Medulla oblongata (tissue), 1 donor: ENCODE results near the gene TRPV4.

Experiments used
- DNase-seq: peaks from one replicate; pipeline ENCODE4 v3.0.0-alpha.2; 2015; ENCODE audit errors: extremely low spot score

Gene TRPV4

GRCh38 chr12:109778684-109779083 lies 54.5 kb downstream of the TRPV4 start:
- DNase-seq, result no peak

GRCh38 chr12:109777544-109777943 lies 55.7 kb downstream of the TRPV4 start:
- DNase-seq, result no peak

GRCh38 chr12:109776624-109777023 lies 56.6 kb downstream of the TRPV4 start:
- DNase-seq, result no peak

DNA sequence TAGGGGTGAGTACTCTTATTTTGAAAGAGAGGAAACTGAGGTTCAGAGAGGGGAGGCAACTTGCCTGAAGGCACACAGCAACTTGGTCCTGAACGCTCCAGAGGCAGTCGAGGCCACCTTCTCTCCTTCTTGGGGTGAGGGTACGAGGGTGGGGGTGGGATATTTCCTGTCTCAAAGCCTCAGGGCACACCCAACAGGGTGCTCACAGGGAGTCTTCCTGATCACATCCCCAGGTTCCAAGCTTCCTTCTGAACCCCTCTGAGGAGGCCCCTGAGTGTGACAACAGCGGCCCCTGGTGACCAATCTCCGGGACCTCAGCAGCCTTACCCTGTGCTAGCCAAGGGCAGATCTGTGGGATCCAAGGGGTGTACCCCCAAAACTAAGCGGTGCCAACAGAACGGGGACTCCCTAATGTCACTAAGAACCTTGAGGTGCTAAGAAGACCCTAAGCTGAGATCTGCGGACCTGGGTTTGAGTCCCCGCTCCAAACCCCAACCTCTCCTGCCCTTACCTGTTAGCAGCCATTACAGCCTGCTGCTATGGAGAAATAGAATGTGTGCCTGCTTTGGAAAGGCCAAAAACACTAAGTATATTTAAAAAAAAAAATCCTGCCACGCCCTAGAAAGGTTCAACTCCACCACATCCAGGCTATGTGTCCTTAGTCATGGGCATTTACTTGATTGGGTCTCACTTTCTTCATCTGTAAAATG lies 57.9 kb downstream of the TRPV4 start:
- peak; percentile 83 for DNase-seq

GRCh38 chr12:109773384-109774011 lies 59.7 kb downstream of the TRPV4 start:
- DNase-seq, result peak; percentile 61

- peak; percentile 65 for DNase-seq
Measured at GRCh38 chr12:109772622-109773321, 60.4 kb downstream of the TRPV4 start.

- DNase-seq, result no peak
Measured at GRCh38 chr12:109771746-109772621, 61.2 kb downstream of the TRPV4 start.

- no peak for DNase-seq
Measured at GRCh38 chr12:109770861-109771670, 62.1 kb downstream of the TRPV4 start.

DNA sequence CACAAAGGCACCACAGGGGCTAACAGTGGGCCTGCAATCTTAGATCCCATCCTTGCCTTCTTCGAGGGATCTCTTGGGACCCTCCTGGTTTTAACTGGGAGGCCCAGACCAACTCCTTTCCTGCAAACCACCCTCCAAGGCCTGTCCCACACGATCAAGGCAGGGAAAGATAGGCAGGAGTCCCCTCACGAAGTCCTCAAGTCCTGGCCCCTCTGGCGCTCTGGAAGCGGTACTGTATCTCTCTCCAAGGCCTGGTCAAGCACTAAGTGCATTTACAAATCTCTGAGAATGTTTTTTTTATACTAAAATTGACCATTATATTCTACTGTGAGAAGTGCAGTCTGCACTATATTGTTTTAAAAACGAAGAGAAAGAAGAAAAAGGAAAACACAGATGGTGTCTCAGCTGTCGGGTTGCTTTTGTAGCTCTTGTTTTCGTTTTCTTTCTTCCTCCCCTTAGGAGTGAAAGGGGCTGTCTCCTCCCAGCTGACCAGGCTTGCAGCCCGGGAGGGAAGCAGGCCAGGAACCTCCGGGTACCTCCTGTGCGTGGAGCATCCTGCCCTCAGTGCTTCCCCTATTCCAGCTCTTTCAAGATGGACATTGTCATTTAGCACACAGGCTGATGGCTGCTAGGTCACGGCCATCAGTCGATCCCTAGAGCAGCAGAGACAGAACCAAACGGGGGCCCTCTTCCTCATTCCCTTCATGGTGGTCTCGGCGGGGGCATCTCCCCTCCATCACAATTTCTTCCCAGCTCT lies 62.9 kb downstream of the TRPV4 start:
- peak; percentile 81 for DNase-seq

GRCh38 chr12:109768901-109769670 lies 64.1 kb downstream of the TRPV4 start:
- DNase-seq, result no peak

- no peak for DNase-seq
Measured at GRCh38 chr12:109767991-109768900, 65.0 kb downstream of the TRPV4 start.

DNA sequence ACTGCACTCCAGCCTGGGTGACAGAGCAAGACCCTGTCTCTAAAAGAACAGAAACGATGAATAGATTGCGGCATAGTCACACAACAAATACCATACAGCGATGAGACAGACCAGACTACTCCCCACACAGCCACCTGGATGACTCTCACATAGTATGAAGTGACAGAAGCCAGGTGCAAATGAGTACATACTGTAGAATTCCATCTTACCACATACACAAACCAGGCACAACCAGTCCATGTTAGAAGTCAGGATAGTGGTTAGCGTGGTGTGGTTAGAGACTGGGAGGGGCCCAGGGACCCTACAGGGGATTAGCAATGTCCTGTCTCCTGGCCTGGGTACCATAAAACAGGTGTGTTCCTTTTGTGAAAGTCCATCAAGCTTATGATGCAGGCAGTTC lies 65.7 kb downstream of the TRPV4 start:
- no peak for DNase-seq

DNA sequence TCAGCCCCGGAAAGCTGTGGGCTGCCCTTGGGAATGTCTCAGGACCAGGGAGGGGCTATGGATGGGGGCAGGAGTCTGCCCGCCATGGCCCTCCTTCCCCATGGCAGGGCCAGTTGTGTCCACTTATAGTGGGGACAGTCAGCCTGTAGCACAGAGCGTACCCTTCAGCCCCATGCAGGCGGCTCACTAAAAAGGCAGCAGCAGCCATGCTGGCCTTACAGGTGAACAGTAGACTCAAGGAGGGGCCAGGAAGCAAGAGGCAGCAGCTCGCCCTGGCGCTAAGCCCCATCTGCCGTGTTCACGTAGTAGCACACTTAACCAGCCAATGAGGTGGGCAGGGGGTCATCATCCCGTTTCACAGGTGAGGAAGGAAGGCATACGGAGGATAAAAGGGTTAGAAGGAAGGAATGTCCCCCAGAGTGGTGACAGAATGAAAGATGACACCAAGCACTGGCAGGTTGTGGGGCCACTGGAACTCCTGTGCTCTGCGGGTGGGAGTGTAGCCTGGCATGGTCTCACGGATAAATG lies 66.9 kb downstream of the TRPV4 start:
- no peak for DNase-seq

DNA sequence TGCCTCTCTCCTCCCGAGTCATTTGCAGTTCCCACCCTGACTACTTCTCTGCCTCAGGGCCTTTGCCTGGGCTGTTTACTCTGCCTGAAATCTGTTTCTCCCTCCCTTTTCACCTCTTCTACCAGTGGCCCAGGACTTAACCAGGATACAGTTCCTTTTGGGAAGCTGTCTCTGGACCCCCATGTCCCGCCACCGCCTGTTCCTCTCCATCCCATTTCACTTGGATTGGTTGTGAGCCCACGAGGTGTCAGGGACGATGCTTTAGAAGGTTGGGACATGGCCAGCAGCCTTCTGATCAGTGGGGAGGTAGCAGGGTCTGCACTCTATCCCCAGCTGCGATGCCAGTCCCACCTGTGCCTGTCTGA lies 67.8 kb downstream of the TRPV4 start:
- no peak for DNase-seq

DNA sequence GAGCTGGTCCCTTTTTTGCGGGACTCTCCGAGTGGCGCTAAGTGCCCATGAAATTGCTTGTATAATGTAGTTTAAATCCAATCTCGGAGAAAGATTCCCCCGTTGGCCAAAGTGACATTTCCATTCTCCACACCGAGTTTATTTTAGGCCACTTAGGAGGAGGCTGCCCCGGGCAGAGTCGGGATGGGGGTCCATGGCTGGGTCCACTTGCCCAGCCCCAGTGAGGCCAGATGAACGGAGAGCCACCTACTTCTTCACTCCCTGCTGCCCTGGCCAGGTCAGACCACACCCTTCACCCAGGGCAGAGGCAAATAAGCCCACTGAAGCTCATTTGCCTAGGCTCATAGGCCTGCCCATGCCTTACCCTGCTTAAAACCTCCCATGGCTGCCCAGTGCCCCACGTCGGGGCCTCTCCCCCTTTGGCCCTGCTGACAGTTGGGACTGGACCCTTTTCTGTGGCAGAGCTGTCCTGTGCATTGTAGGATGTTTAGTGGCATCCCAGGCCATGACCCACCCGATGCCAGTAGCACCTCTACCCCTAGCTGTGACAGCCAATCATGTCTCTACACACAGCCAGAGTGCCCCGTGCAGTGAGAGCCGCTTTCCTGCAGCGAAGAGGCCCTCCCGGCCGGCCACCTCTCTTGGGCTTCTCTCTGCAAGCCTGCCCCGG lies 68.3 kb downstream of the TRPV4 start:
- DNase-seq, result no peak

DNA sequence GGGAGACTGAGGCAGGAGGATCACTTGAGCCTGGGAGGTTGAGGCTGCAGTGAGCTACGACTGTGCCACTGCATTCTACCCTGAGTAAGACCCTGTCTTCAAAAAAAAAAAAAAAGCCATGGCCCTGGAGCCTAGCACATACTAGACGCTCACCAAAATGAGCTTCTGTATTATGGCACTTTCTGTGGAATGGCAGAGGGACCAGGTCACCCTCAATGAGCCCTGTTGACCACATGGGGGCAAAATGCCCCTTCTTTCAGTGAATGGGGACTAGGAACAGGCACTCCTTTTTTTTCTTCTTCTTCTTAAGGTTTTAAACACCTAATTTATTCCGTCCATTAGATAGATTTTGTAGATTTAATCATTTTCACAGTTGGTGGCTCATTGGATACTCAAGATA lies 69.1 kb downstream of the TRPV4 start:
- DNase-seq, result no peak

- DNase-seq, result no peak
Measured at GRCh38 chr12:109763201-109763841, 69.9 kb downstream of the TRPV4 start.
